ENCODE results near the gene MLKL.

The MLKL gene

GRCh38 chr16:74731853-74732477 lies 31.3 kb upstream of the MLKL start:
- Histone ChIP-seq H3K27me3 (peaks cover 0 to 22% of the 10 kb centered on the region in 2 donors), H3K27ac (no peak overlapping the region), H3K4me3 (no peak overlapping the region), H3K9me3 (peaks cover 0 to 4% (median 2%) of the 10 kb centered on the region in 3 donors), H3K4me1 (peaks cover 0 to 6% (median 0%) of the 10 kb centered on the region in 4 donors), H3K36me3 (no peaks in the 10 kb centered on the region)
- intact Hi-C loops (cut with DNase I; ENCODE audit: low total_unique reads): no loop called here
- no peak for TF ChIP-seq CTCF (IDR thresholded peaks at IDR 0.05)
- DNase-seq: no peak

GRCh38 chr16:74729783-74730683 lies 29.4 kb upstream of the MLKL start:
- Histone ChIP-seq H3K36me3 (no peaks in the 10 kb centered on the region), H3K27me3 (peaks cover 0 to 13% of the 10 kb centered on the region in 2 donors), H3K27ac (no peak overlapping the region), H3K4me3 (no peak overlapping the region), H3K4me1 (peaks cover 0 to 6% (median 3%) of the 10 kb centered on the region in 4 donors), H3K9me3 (peaks cover 0 to 7% (median 5%) of the 10 kb centered on the region in 3 donors)
- no peak for DNase-seq
- no peak for TF ChIP-seq CTCF (IDR thresholded peaks at IDR 0.05)
- intact Hi-C loops (cut with DNase I; ENCODE audit: low total_unique reads): no loop called here

- H3K4me3 ChIP-seq: no peak overlapping the region
- intact Hi-C loops (cut with DNase I; ENCODE audit: low total_unique reads): no loop called here
- H3K36me3 ChIP-seq: no peaks in the 10 kb centered on the region
- TF ChIP-seq CTCF (IDR thresholded peaks at IDR 0.05): no peak
- peaks cover 0 to 6% (median 5%) of the 10 kb centered on the region in 4 donors for H3K4me1 ChIP-seq
- no peaks in the 10 kb centered on the region for H3K27me3 ChIP-seq
- no peak for DNase-seq
- no peak overlapping the region for H3K27ac ChIP-seq
- peaks cover 0 to 7% (median 5%) of the 10 kb centered on the region in 3 donors for H3K9me3 ChIP-seq
These were observed 27.2 kb upstream of the MLKL start for GRCh38 chr16:74727903-74728302.

- no peaks in the 10 kb centered on the region for H3K27me3 ChIP-seq
- H3K9me3 ChIP-seq: peaks cover 0 to 7% (median 5%) of the 10 kb centered on the region in 3 donors
- H3K4me1 ChIP-seq: peaks cover 0 to 6% (median 5%) of the 10 kb centered on the region in 4 donors
- DNase-seq: no peak
- no peaks in the 10 kb centered on the region for H3K36me3 ChIP-seq
- TF ChIP-seq CTCF (IDR thresholded peaks at IDR 0.05): no peak
- intact Hi-C loops (cut with DNase I; ENCODE audit: low total_unique reads): no loop called here
- H3K27ac ChIP-seq: no peak overlapping the region
- no peak overlapping the region for H3K4me3 ChIP-seq
These were observed 26.1 kb upstream of the MLKL start for GRCh38 chr16:74726716-74727115.

- no peaks in the 10 kb centered on the region for H3K36me3 ChIP-seq
These were observed 25.2 kb upstream of the MLKL start for GRCh38 chr16:74725651-74726455.

More at GRCh38 chr16:74725651-74726455, 25.2 kb upstream of the MLKL start:
- Histone ChIP-seq H3K27me3 (no peaks in the 10 kb centered on the region), H3K4me1 (peaks cover 0 to 6% (median 5%) of the 10 kb centered on the region in 4 donors), H3K9me3 (peaks cover 0 to 7% (median 5%) of the 10 kb centered on the region in 3 donors), H3K27ac (no peak overlapping the region), H3K4me3 (no peak overlapping the region)
- intact Hi-C loops (cut with DNase I; ENCODE audit: low total_unique reads): no loop called here
- no peak for TF ChIP-seq CTCF (IDR thresholded peaks at IDR 0.05)
- DNase-seq: no peak
